RWPE2 (cell line): ENCODE data around the gene COL11A1.

Source experiments
- ATAC-seq: fragments of 200-7000 bp; cut with Tn5 transposase; 3 replicates; pipeline ENCODE4 v1.9.1; 2021; ENCODE audit warnings: low read depth
- DNase-seq: peaks from one replicate; pipeline ENCODE4 v3.0.0-alpha.2; 2020; ENCODE audit warnings: low spot score
- H3K27ac ChIP-seq: fragments of 450-650 bp; 2 replicates; pipeline ENCODE4 v1.5.1; 2017; ENCODE audit warnings: mild to moderate bottlenecking; ENCODE audit not compliant: poor library complexity, severe bottlenecking
- H3K27me3 ChIP-seq: fragments of 250-450 bp; sonication (Bioruptor Pico); 2 replicates; pipeline ENCODE4 v1.5.1; 2021; ENCODE audit warnings: mild to moderate bottlenecking, moderate library complexity; ENCODE audit not compliant: insufficient read depth, poor library complexity, severe bottlenecking
- H3K36me3 ChIP-seq: fragments of 250-450 bp; sonication (Bioruptor Pico); 2 replicates; pipeline ENCODE4 v1.5.1; 2020; ENCODE audit warnings: low read depth, mild to moderate bottlenecking, moderate library complexity
- H3K4me1 ChIP-seq: fragments of 250-450 bp; sonication (Bioruptor Pico); 2 replicates; pipeline ENCODE4 v1.5.1; 2021; ENCODE audit warnings: mild to moderate bottlenecking, moderate library complexity; ENCODE audit not compliant: insufficient read depth, poor library complexity, severe bottlenecking
- H3K4me3 ChIP-seq: fragments of 250-450 bp; sonication (Bioruptor Pico); 2 replicates; pipeline ENCODE4 v1.5.1; 2021; ENCODE audit warnings: mild to moderate bottlenecking, moderate library complexity; ENCODE audit not compliant: severe bottlenecking
- H3K9me3 ChIP-seq: fragments of 250-450 bp; sonication (Bioruptor Pico); 2 replicates; pipeline ENCODE4 v1.5.1; 2021; ENCODE audit warnings: mild to moderate bottlenecking, moderate library complexity; ENCODE audit not compliant: severe bottlenecking
- CTCF ChIP-seq: fragments of 450-650 bp; IDR thresholded peaks from one replicate; pipeline ENCODE4 v1.5.1; 2017; ENCODE audit warnings: mild to moderate bottlenecking, moderate library complexity; ENCODE audit not compliant: poor library complexity, severe bottlenecking

COL11A1 gene

GRCh38 chr1:103025858-103026409 is 82.4 kb downstream of the COL11A1 start:
- peaks cover 3% of the 10 kb centered on the region for H3K27me3 ChIP-seq
- ATAC-seq (no peak), DNase-seq (no peak)
- no peaks in the 10 kb centered on the region for H3K36me3 ChIP-seq
- no peaks in the 10 kb centered on the region for H3K9me3 ChIP-seq
- H3K27ac ChIP-seq: no peak overlapping the region
- no peaks in the 10 kb centered on the region for H3K4me1 ChIP-seq
- H3K4me3 ChIP-seq: no peak overlapping the region
- no peak for TF ChIP-seq CTCF

- H3K9me3 ChIP-seq: no peaks in the 10 kb centered on the region
- ATAC-seq: no peak
- no peak overlapping the region for H3K27ac ChIP-seq
- no peaks in the 10 kb centered on the region for H3K4me1 ChIP-seq
- no peak for DNase-seq
- TF ChIP-seq CTCF: no peak
- no peaks in the 10 kb centered on the region for H3K36me3 ChIP-seq
- no peak overlapping the region for H3K4me3 ChIP-seq
- H3K27me3 ChIP-seq: no peaks in the 10 kb centered on the region
Observed at GRCh38 chr1:103024051-103024450, 84.3 kb downstream of the COL11A1 start.

- TF ChIP-seq CTCF: no peak
- no peaks in the 10 kb centered on the region for H3K36me3 ChIP-seq
- peaks cover 4% of the 10 kb centered on the region for H3K27me3 ChIP-seq
- DNase-seq (no peak), ATAC-seq (no peak)
- H3K9me3 ChIP-seq: no peaks in the 10 kb centered on the region
- no peak overlapping the region for H3K4me3 ChIP-seq
- no peaks in the 10 kb centered on the region for H3K4me1 ChIP-seq
- H3K27ac ChIP-seq: no peak overlapping the region
Observed at GRCh38 chr1:103002005-103002404, 106.3 kb downstream of the COL11A1 start.

GRCh38 chr1:102978874-102979273 is 129.4 kb downstream of the COL11A1 start:
- DNase-seq: no peak
- no peaks in the 10 kb centered on the region for H3K36me3 ChIP-seq
- H3K27me3 ChIP-seq: peaks cover 8% of the 10 kb centered on the region
- no peaks in the 10 kb centered on the region for H3K4me1 ChIP-seq
- no peak for TF ChIP-seq CTCF
- no peak overlapping the region for H3K4me3 ChIP-seq
- H3K9me3 ChIP-seq: no peaks in the 10 kb centered on the region
- H3K27ac ChIP-seq: no peak overlapping the region
- ATAC-seq: no peak

- H3K36me3 ChIP-seq: no peaks in the 10 kb centered on the region
- H3K4me1 ChIP-seq: no peaks in the 10 kb centered on the region
- ATAC-seq: no peak
Observed at GRCh38 chr1:102977292-102977691, 131.0 kb downstream of the COL11A1 start.

More at GRCh38 chr1:102977292-102977691, 131.0 kb downstream of the COL11A1 start:
- TF ChIP-seq CTCF: no peak
- no peak for DNase-seq
- no peak overlapping the region for H3K4me3 ChIP-seq
- H3K27me3 ChIP-seq: peaks cover 6% of the 10 kb centered on the region
- H3K9me3 ChIP-seq: no peaks in the 10 kb centered on the region
- H3K27ac ChIP-seq: no peak overlapping the region
